HCT116 (cell line): ENCODE data around the gene GPR52.

Experiments used
- CEBPB ChIP-seq: IDR thresholded peaks from 2 replicates; pipeline ENCODE4 v1.6.1; 2012; ENCODE audit warnings: low read depth
- CTCF ChIP-seq, 3 experiments: fragments of 200-600 bp in 1 of 3; sonication (generic) in 1 of 3; IDR thresholded peaks in 2 of 3; conservative IDR thresholded peaks in 1 of 3; 2 replicates each; pipeline ENCODE4 v1.5.1; 2012 to 2017; ENCODE audit warnings: low read depth in 2 of 3, low read length in 2 of 3, antibody characterized with exemption in 1 of 3, borderline replicate concordance in 1 of 3, control low read depth in 1 of 3, mild to moderate bottlenecking in 1 of 3, mixed read lengths in 1 of 3, mixed run types in 1 of 3, moderate library complexity in 1 of 3; ENCODE audit not compliant: insufficient read depth in 1 of 3
- ELF1 ChIP-seq: IDR thresholded peaks from 2 replicates; pipeline ENCODE4 v1.6.1; 2012; ENCODE audit warnings: low read depth, borderline replicate concordance
- EZH2 ChIP-seq: fragments of 200-600 bp; sonication (generic); IDR thresholded peaks from 2 replicates; pipeline ENCODE4 v1.6.1; 2017; ENCODE audit warnings: antibody characterized with exemption, mixed run types
- POLR2A ChIP-seq: IDR thresholded peaks from 2 replicates; pipeline ENCODE4 v1.7.0; 2011; ENCODE audit warnings: borderline replicate concordance; ENCODE audit not compliant: insufficient read depth, insufficient read length; ENCODE audit errors: extremely low read depth
- POLR2AphosphoS5 ChIP-seq: IDR thresholded peaks from 2 replicates; pipeline ENCODE4 v1.6.1; 2011; ENCODE audit warnings: mild to moderate bottlenecking, low read depth, low read length, moderate library complexity
- RAD21 ChIP-seq: IDR thresholded peaks from 2 replicates; pipeline ENCODE4 v1.6.1; 2012; ENCODE audit warnings: low read depth, mild to moderate bottlenecking
- SRF ChIP-seq: IDR thresholded peaks from 2 replicates; pipeline ENCODE4 v1.6.1; 2012; ENCODE audit warnings: low read depth
- TCF7L2 ChIP-seq: IDR thresholded peaks from 2 replicates; pipeline ENCODE4 v1.7.0; 2011; ENCODE audit warnings: borderline replicate concordance, inconsistent platforms; ENCODE audit not compliant: insufficient read depth, insufficient read length; ENCODE audit errors: extremely low read depth
- YY1 ChIP-seq: IDR thresholded peaks from 2 replicates; pipeline ENCODE4 v1.6.1; 2011; ENCODE audit warnings: low read length, low read depth, moderate library complexity, mild to moderate bottlenecking; ENCODE audit not compliant: insufficient replicate concordance; ENCODE audit errors: extremely low read depth
- ZNF274 ChIP-seq: fragments of 200-500 bp; sonication (Bioruptor generic); IDR thresholded peaks from 2 replicates; pipeline ENCODE4 v1.6.1; 2014; ENCODE audit warnings: mild to moderate bottlenecking, low read depth, low read length, inconsistent platforms
- TF ChIP-seq, protein P1 (sequence below): IDR thresholded peaks from 2 replicates; pipeline ENCODE4 v1.6.1; 2012; ENCODE audit warnings: low read depth

DNA sequence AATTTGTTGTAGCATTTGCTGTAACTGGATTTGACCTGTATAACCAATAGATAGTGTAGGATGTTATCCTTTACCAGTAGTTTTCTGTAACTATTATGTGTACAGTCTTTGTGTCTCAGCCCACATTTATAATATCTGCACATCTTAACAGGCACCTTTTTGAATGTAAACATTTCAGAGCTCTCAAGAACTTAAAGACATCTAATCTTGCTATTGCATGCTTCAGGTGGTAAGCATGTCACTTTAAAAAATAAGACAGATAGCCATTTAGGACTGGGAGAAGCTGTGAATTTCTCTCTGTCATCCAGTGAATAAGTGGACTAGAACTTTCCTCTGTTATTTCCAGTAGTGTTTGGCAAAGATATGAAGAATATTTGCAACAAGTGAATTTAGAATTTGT lies 22.6 kb upstream of the GPR52 start:
- TF ChIP-seq TCF7L2 (no peak), POLR2A (no peak), CTCF (IDR thresholded peaks at IDR 0.05 in 2 of 3, conservative IDR thresholded peaks at IDR 0.05 in 1 of 3; ENCODE audit: borderline replicate concordance in 1 of 3, insufficient read depth in 1 of 3, low read depth in 2 of 3, low read length in 2 of 3) (no peak), SRF (no peak), ZNF274 (no peak), POLR2AphosphoS5 (no peak), ELF1 (no peak), CEBPB (no peak), EZH2 (no peak), YY1 (no peak), RAD21 (no peak)
- TF ChIP-seq, protein P1, sequence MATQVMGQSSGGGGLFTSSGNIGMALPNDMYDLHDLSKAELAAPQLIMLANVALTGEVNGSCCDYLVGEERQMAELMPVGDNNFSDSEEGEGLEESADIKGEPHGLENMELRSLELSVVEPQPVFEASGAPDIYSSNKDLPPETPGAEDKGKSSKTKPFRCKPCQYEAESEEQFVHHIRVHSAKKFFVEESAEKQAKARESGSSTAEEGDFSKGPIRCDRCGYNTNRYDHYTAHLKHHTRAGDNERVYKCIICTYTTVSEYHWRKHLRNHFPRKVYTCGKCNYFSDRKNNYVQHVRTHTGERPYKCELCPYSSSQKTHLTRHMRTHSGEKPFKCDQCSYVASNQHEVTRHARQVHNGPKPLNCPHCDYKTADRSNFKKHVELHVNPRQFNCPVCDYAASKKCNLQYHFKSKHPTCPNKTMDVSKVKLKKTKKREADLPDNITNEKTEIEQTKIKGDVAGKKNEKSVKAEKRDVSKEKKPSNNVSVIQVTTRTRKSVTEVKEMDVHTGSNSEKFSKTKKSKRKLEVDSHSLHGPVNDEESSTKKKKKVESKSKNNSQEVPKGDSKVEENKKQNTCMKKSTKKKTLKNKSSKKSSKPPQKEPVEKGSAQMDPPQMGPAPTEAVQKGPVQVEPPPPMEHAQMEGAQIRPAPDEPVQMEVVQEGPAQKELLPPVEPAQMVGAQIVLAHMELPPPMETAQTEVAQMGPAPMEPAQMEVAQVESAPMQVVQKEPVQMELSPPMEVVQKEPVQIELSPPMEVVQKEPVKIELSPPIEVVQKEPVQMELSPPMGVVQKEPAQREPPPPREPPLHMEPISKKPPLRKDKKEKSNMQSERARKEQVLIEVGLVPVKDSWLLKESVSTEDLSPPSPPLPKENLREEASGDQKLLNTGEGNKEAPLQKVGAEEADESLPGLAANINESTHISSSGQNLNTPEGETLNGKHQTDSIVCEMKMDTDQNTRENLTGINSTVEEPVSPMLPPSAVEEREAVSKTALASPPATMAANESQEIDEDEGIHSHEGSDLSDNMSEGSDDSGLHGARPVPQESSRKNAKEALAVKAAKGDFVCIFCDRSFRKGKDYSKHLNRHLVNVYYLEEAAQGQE, result no peak
